Neural progenitor cell (in vitro differentiated cells): ENCODE data around the gene SPRR1B. TPM values are rescaled to one million over a fixed set of nuclear protein-coding genes. Genes with fewer than 3 reads are reported as not detected.

Experiments
- DNase-seq: peaks from one replicate; pipeline ENCODE4 v3.0.0-alpha.2; 2016; ENCODE audit warnings: low spot score
- H2AFZ ChIP-seq: fragments of 200-600 bp; sonication (generic); replicated peaks from 2 replicates; pipeline ENCODE4 v1.6.1; 2016; ENCODE audit warnings: antibody characterized with exemption
- H3F3A ChIP-seq: fragments of 200-600 bp; sonication (generic); 2 replicates; pipeline ENCODE4 v1.6.1; 2016; ENCODE audit warnings: antibody characterized with exemption, low read depth
- H3K27ac ChIP-seq: fragments of 200-600 bp; sonication (generic); 2 replicates; pipeline ENCODE4 v1.5.1; 2016; ENCODE audit warnings: mild to moderate bottlenecking
- H3K27me3 ChIP-seq: fragments of 200-600 bp; sonication (generic); 2 replicates; pipeline ENCODE4 v1.6.1; 2016; ENCODE audit warnings: mild to moderate bottlenecking, moderate library complexity
- H3K36me3 ChIP-seq: fragments of 200-600 bp; sonication (generic); 2 replicates; pipeline ENCODE4 v1.5.1; 2016
- H3K4me1 ChIP-seq: fragments of 200-600 bp; sonication (generic); 2 replicates; pipeline ENCODE4 v1.6.1; 2016; ENCODE audit warnings: mixed run types
- H3K4me2 ChIP-seq: fragments of 200-600 bp; sonication (generic); 2 replicates; pipeline ENCODE4 v1.6.1; 2016
- H3K4me3 ChIP-seq: fragments of 200-600 bp; sonication (generic); 2 replicates; pipeline ENCODE4 v1.5.1; 2016
- H3K79me2 ChIP-seq: fragments of 200-600 bp; sonication (generic); 2 replicates; pipeline ENCODE4 v1.6.1; 2016; ENCODE audit warnings: low read depth
- H3K9ac ChIP-seq: fragments of 200-600 bp; sonication (generic); 2 replicates; pipeline ENCODE4 v1.6.1; 2016
- H3K9me3 ChIP-seq: fragments of 200-600 bp; sonication (generic); 2 replicates; pipeline ENCODE4 v1.5.1; 2016; ENCODE audit warnings: low read depth
- H4K20me1 ChIP-seq: fragments of 200-600 bp; sonication (generic); 2 replicates; pipeline ENCODE4 v1.6.1; 2016; ENCODE audit warnings: low read depth
- H3K27ac Mint-ChIP-seq: 3 replicates; pipeline ENCODE4 v1.8.0; 2021; ENCODE audit warnings: mixed read lengths
- H3K27me3 Mint-ChIP-seq: 2 replicates; pipeline ENCODE4 v1.8.0; 2022; ENCODE audit warnings: low read depth, mild to moderate bottlenecking, inconsistent platforms, moderate library complexity, mixed read lengths; ENCODE audit not compliant: insufficient read depth
- H3K36me3 Mint-ChIP-seq: 3 replicates; pipeline ENCODE4 v1.8.0; 2021; ENCODE audit warnings: mixed read lengths
- H3K4me1 Mint-ChIP-seq: 3 replicates; pipeline ENCODE4 v1.8.0; 2021; ENCODE audit warnings: mixed read lengths
- H3K4me3 Mint-ChIP-seq: 3 replicates; pipeline ENCODE4 v1.8.0; 2021; ENCODE audit warnings: mild to moderate bottlenecking, moderate library complexity, mixed read lengths
- H3K9me3 Mint-ChIP-seq: 3 replicates; pipeline ENCODE4 v1.8.0; 2020; ENCODE audit warnings: mixed read lengths
- EZH2 ChIP-seq: fragments of 200-600 bp; sonication (generic); IDR thresholded peaks from 2 replicates; pipeline ENCODE4 v1.6.1; 2017; ENCODE audit warnings: antibody characterized with exemption, mild to moderate bottlenecking, moderate library complexity
- EZH2phosphoT487 ChIP-seq: fragments of 200-600 bp; sonication (generic); IDR thresholded peaks from 2 replicates; pipeline ENCODE4 v1.6.1; 2017; ENCODE audit warnings: antibody characterized with exemption
- total RNA-seq: library from RNA; depleted of rRNA; stranded (reverse); fragments of >200 nt; gene quantifications from 2 replicates; pipeline ENCODE4 v1.2.3, GENCODE V29; 2015; ENCODE audit warnings: low replicate concordance
- TF ChIP-seq, protein P1 (sequence below): fragments of 200-600 bp; sonication (generic); IDR thresholded peaks from 2 replicates; pipeline ENCODE4 v1.5.1; 2017; ENCODE audit warnings: antibody characterized with exemption, mild to moderate bottlenecking

The SPRR1B gene
- total RNA-seq, 1 donor from 2014 or later: not detected

DNA sequence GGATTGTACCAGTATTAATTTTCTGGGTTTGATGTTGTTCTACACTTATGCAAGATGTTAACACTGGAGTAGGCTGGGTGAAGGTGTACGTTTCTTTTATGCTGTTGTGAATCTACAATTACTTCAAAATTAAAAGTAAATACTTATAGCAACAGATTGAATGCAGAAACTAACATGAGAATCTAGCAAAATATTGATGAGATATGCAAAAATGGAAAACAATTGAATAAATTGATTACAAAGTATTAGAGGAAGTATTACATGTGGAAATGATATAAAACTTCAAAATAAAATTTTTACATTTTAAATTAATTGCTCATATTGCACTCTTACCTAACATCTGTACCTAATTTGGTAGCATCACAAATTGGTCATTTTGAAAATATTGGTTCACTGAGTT, 35.2 kb upstream of the SPRR1B start:
- H3K4me1 Mint-ChIP-seq: no peaks in the 10 kb centered on the region
- H3K79me2 ChIP-seq: no peaks in the 10 kb centered on the region
- no peaks in the 10 kb centered on the region for H3K4me1 ChIP-seq
- H3K27ac Mint-ChIP-seq: no peak overlapping the region
- no peak overlapping the region for H3K27ac ChIP-seq
- H3K9me3 Mint-ChIP-seq: peaks cover 3% of the 10 kb centered on the region
- no peak overlapping the region for H3K9ac ChIP-seq
- H3K4me2 ChIP-seq: no peak overlapping the region
- TF ChIP-seq EZH2phosphoT487 (no peak), EZH2 (no peak)
- TF ChIP-seq, protein P1, sequence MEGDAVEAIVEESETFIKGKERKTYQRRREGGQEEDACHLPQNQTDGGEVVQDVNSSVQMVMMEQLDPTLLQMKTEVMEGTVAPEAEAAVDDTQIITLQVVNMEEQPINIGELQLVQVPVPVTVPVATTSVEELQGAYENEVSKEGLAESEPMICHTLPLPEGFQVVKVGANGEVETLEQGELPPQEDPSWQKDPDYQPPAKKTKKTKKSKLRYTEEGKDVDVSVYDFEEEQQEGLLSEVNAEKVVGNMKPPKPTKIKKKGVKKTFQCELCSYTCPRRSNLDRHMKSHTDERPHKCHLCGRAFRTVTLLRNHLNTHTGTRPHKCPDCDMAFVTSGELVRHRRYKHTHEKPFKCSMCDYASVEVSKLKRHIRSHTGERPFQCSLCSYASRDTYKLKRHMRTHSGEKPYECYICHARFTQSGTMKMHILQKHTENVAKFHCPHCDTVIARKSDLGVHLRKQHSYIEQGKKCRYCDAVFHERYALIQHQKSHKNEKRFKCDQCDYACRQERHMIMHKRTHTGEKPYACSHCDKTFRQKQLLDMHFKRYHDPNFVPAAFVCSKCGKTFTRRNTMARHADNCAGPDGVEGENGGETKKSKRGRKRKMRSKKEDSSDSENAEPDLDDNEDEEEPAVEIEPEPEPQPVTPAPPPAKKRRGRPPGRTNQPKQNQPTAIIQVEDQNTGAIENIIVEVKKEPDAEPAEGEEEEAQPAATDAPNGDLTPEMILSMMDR: no peak
- DNase-seq: no peak
- peaks cover 40% of the 10 kb centered on the region for H3K9me3 ChIP-seq
- H2AFZ ChIP-seq: no peak overlapping the region
- no peak overlapping the region for H3K4me3 ChIP-seq
- H3K36me3 Mint-ChIP-seq: no peaks in the 10 kb centered on the region
- no peaks in the 10 kb centered on the region for H3K27me3 Mint-ChIP-seq
- no peaks in the 10 kb centered on the region for H4K20me1 ChIP-seq
- H3K36me3 ChIP-seq: no peaks in the 10 kb centered on the region
- no peaks in the 10 kb centered on the region for H3F3A ChIP-seq
- no peaks in the 10 kb centered on the region for H3K27me3 ChIP-seq
- H3K4me3 Mint-ChIP-seq: no peak overlapping the region

DNA sequence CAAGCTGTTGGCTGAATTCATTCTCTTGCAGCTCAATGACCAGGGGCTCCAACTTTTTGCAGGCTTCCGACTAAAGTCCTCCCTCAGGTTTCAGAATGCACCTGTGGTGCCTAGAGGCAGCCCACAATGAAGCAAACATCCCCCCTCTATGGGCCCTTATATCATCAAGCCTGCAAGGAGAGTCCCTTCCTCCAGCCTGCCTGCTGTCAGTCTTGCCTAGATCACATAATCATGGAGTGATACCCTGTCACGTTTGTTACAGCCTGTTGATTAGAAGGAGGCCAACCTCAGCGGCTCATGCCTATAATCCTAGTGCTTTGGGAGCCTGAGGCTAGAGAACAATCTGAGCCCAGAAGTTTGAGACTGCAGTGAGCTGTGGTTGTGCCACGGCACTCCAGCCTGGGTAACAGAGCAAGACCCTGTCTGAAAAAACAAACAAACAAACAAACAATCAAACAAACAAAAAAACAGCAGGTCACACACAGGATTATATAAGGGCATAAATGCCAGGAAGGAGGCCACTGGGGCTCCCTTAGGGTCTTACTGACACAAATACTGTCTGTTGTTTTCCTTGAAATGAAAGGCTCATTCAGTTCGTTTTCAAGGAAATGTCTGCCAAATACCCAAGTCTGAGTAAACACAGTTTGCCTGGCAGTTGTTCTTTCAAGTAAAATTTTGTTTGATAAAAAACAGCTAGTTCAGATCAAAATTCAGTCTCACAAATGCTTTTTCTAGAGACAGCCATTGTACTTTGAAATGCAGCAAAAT, 34.2 kb upstream of the SPRR1B start:
- Histone ChIP-seq H3K4me3 (no peak overlapping the region), H3K27ac (no peak overlapping the region), H3F3A (no peaks in the 10 kb centered on the region), H3K4me2 (no peak overlapping the region), H3K9me3 (peaks cover 40% of the 10 kb centered on the region), H3K79me2 (no peaks in the 10 kb centered on the region), H3K4me1 (no peaks in the 10 kb centered on the region), H3K9ac (no peak overlapping the region), H3K27me3 (no peaks in the 10 kb centered on the region), H2AFZ (no peak overlapping the region), H4K20me1 (no peaks in the 10 kb centered on the region), H3K36me3 (no peaks in the 10 kb centered on the region)
- TF ChIP-seq, protein P1: no peak
- TF ChIP-seq EZH2phosphoT487: no peak
- no peak for TF ChIP-seq EZH2
- Mint-ChIP-seq H3K36me3 (no peaks in the 10 kb centered on the region), H3K9me3 (peaks cover 3% of the 10 kb centered on the region), H3K4me1 (no peaks in the 10 kb centered on the region), H3K4me3 (no peak overlapping the region), H3K27ac (no peak overlapping the region), H3K27me3 (no peaks in the 10 kb centered on the region)
- peak; percentile 7 for DNase-seq

DNA sequence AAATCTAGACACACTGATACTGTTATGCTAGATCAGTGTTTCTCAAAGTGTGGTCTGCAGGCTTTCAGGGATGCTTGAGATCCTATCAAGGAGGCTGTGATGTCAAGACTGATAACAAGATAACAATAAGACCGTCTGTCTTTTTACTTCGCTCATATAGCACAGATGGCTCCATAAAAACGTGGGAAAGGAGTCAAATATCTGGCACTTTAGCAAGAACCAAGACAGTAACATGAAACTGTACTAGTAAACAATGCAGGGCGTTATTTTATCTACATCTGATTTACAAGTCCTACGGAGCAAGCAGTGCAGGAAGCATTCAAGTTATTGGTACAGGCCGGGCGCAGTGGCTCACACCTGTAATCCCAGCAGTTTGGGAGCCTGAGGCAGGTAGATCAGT, 33.1 kb upstream of the SPRR1B start:
- H3K79me2 ChIP-seq: no peaks in the 10 kb centered on the region
- no peak for TF ChIP-seq EZH2
- no peak for TF ChIP-seq EZH2phosphoT487
- TF ChIP-seq, protein P1: no peak
- H3K9me3 Mint-ChIP-seq: peaks cover 3% of the 10 kb centered on the region
- H3K9me3 ChIP-seq: peaks cover 46% of the 10 kb centered on the region
- no peaks in the 10 kb centered on the region for H3K36me3 Mint-ChIP-seq
- no peak for DNase-seq
- H3K27ac ChIP-seq: no peak overlapping the region
- H3K27ac Mint-ChIP-seq: no peak overlapping the region
- no peaks in the 10 kb centered on the region for H3K27me3 Mint-ChIP-seq
- H3K9ac ChIP-seq: no peak overlapping the region
- H3K4me3 ChIP-seq: no peak overlapping the region
- no peaks in the 10 kb centered on the region for H3K27me3 ChIP-seq
- no peaks in the 10 kb centered on the region for H3K4me1 ChIP-seq
- no peaks in the 10 kb centered on the region for H3K4me1 Mint-ChIP-seq
- H3F3A ChIP-seq: no peaks in the 10 kb centered on the region
- no peak overlapping the region for H3K4me3 Mint-ChIP-seq
- no peak overlapping the region for H3K4me2 ChIP-seq
- H2AFZ ChIP-seq: no peak overlapping the region
- H3K36me3 ChIP-seq: no peaks in the 10 kb centered on the region
- H4K20me1 ChIP-seq: no peaks in the 10 kb centered on the region
